ENCODE measurements around the gene DOCK1.
A peak's percentile ranks its signal among the peaks of the same experiment; 100 is the strongest.

DOCK1 gene

DNA sequence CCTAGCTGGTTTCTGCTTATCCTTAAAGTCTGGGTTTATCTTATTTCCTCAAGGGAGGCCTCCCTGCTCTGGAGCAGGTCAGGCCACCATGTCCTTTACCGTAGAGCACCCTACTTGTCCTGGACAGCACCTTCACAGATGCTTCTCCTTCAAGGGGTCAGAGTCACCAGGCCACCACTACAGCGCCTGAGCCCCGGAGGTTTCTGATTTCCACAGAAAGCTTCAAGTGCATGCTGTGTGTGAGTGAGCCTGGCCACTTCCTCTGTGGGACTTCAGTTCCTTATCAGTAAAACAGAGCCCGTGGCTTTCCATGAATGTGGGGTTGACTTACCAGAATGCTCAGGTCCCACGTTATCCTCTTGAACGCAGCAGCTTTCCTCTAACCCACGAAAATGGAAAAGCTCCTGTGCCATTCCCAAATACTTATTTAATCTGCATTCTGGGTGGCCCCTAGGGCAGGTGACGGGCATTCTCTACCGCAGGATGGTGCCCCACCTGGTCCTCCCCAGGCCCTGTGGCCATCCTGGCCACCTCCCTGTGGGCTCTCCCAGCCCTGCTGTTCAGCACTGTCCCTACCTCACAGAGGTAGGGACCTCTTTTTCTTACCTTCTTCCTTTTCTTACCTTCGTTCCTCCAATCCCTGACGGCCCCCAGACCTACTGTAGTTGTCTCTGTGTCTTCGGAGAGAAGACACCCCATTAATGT lies 1.4 kb upstream of the DOCK1 start:
- no peak for DNase-seq (ENCODE audit: low read depth)
- TF ChIP-seq, protein P1, sequence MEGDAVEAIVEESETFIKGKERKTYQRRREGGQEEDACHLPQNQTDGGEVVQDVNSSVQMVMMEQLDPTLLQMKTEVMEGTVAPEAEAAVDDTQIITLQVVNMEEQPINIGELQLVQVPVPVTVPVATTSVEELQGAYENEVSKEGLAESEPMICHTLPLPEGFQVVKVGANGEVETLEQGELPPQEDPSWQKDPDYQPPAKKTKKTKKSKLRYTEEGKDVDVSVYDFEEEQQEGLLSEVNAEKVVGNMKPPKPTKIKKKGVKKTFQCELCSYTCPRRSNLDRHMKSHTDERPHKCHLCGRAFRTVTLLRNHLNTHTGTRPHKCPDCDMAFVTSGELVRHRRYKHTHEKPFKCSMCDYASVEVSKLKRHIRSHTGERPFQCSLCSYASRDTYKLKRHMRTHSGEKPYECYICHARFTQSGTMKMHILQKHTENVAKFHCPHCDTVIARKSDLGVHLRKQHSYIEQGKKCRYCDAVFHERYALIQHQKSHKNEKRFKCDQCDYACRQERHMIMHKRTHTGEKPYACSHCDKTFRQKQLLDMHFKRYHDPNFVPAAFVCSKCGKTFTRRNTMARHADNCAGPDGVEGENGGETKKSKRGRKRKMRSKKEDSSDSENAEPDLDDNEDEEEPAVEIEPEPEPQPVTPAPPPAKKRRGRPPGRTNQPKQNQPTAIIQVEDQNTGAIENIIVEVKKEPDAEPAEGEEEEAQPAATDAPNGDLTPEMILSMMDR (IDR thresholded peaks at IDR 0.05; ENCODE audit: control insufficient read depth, extremely low read depth, insufficient read depth), result no peak
- peak overlapping the region; percentile 75; the same call in 1 of the 2 replicates for H3K4me3 ChIP-seq (ENCODE audit: low read depth, low read length)

DNA sequence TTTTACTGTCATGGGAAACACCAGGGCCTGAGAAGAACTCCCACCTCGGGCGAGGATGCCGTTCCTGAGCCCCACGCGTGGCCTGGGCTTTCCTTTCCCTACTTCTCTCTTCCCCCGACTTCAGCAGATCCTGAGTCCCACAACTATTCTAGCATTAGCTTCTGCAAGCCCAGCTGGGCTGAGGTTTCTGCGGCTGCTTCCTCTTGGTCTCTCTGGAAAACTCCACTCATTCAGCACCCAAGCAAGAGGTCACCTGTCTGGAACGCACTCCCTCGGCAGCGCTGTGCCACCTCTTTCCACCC lies 761 bp upstream of the DOCK1 start:
- DNase-seq (ENCODE audit: low read depth), result no peak
- TF ChIP-seq, protein P1 (IDR thresholded peaks at IDR 0.05; ENCODE audit: control insufficient read depth, extremely low read depth, insufficient read depth), result no peak
- peak overlapping the region; percentile 75 for H3K4me3 ChIP-seq (ENCODE audit: low read depth, low read length)

DNA sequence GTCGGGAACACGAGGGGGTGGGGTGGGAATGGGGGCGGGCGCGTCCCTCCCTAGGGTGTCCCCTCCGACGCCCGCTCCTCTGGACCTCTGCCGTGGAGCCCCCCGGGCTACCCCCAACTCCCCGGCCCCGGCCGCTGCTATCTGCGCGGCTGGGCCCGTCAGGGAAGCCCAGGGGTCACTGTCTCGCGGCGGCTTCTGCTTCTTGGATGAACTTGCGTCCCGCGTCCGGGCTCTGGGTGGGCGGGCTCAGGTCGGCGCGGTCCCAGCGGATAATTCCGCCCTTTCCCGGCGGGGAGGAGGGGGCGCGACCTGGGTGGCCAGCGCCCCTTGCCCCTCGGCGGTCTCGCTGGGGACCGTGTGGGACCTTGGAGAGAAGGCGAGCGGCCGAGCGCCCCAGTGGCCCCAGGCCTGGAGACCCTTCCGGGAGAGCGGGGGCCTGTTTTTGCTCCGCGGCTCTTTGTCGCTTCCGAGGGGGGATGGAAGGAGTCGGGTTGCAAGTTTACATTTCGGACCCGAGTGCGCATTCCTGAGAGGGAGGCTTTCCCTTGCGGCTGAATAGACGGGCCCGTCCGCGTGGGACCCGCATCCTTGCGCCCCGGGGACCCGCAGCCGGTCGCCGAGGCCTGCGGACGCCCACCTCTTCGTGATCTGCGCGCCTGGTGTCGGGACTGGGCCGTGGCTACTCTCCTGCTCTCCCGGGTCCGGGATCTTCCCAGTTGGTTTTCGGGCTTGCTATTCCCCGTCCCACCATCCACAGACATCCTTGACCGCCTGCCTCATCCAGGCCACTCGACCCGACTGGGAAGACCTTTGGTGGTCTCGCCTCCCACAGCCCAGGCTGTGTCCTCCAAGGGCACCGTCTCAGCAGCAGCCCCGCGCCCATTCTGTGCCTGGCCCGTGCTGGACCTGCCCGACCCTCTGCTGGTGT lies 812 bp downstream of the DOCK1 start:
- TF ChIP-seq, protein P1 (IDR thresholded peaks at IDR 0.05; ENCODE audit: control insufficient read depth, extremely low read depth, insufficient read depth), result no peak
- DNase-seq (ENCODE audit: low read depth), result no peak
- H3K4me3 ChIP-seq (ENCODE audit: low read depth, low read length), result peak overlapping the region; percentile 75

DNA sequence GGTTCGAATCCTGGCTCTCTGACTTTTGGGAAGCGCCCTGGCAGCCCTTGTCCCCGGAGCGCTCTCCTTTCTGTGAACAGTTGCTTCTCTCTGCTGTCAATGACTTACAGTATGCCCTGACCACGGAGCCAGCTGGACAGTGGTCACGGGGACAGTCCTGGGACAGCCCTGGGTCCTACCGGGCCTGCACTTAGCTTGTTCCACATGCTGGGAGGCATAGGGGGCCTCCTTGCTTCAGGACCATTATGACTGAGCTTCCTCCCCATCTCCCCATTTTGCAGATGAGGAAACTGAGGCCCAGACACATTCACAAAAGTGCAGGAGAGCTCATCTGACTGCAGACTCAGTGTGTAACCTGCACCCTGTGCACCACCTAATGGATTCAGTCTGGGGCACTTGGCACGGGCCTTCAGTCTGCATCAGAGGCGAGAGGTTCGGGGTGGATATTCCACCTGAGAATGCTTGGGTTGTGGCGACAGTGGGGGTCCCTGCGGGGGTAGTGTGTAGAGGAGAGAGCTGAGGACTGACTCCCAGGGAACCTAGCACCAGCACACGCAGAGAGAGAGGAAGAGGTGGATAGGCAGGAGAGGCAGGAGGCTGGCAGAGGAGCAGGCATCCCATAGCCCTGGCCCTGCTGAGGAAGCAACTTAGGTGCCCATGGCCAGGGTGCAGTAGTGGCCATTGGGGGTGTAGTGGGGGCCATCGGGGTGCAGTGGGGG lies 1.6 kb downstream of the DOCK1 start:
- no peak for DNase-seq (ENCODE audit: low read depth)
- peak overlapping the region; percentile 75 for H3K4me3 ChIP-seq (ENCODE audit: low read depth, low read length)
- TF ChIP-seq, protein P1 (IDR thresholded peaks at IDR 0.05; ENCODE audit: control insufficient read depth, extremely low read depth, insufficient read depth), result no peak

DNA sequence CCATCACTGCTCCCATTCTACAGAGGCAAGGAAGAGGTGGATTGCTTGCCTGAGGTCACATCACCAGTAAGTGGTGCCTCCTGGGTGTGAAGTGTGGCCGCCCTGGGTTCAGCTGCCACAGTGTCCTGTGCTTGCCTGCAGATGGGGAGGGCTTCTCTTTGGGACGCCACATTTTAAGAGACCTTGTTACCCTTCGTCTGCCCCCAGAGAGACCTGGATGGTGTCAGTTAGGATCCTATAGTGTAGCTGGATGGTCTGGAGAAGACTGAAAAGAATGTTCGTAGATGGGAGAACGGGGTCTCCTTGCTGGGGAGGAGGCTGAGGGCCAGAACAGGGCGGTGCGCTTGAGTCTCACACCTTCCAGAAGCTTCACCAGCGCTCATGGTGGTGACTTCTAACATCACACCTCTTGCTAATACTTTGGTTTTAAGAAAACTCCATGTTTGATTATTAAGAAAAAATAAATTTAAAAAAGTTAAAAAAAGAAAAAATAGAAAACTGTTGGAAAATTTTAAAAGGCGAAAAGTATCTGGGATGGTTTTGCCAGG lies 2.3 kb downstream of the DOCK1 start:
- no peak overlapping the region for H3K4me3 ChIP-seq (ENCODE audit: low read depth, low read length)
- DNase-seq (ENCODE audit: low read depth), result no peak
- TF ChIP-seq, protein P1 (IDR thresholded peaks at IDR 0.05; ENCODE audit: control insufficient read depth, extremely low read depth, insufficient read depth), result no peak

DNA sequence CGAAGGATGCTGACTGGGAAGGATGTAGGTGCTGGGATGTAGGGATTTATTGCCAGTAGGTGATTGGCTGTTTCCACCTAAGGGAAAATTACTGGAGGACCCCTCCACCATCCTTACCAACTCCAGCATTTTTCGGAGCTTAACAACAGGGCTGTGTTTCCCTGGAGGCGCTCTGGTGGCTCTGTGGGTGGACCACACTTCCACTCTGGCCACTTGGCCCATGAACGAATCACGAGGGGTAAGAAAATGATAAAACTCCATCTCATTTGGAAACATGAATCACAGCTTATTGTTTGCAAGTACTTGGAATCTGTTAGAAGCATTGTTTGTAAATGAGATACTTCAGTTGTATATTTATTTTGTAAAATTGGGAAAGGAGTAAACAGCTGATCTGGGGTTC lies 3.0 kb downstream of the DOCK1 start:
- TF ChIP-seq, protein P1 (IDR thresholded peaks at IDR 0.05; ENCODE audit: control insufficient read depth, extremely low read depth, insufficient read depth), result no peak
- DNase-seq (ENCODE audit: low read depth), result no peak
- no peak overlapping the region for H3K4me3 ChIP-seq (ENCODE audit: low read depth, low read length)

Data from LNCaP clone FGC (cell line).